Gastroesophageal sphincter (tissue), 4 donors: ENCODE measurements around the gene NMRAL1. TPM values are rescaled to one million over a fixed set of nuclear protein-coding genes. Genes with fewer than 3 reads are reported as not detected.

ENCODE experiments used
- ATAC-seq: fragments of 150-250 bp; one replicate; pipeline ENCODE4 v1.9.1; 2016; ENCODE audit warnings: mild to moderate bottlenecking, moderate library complexity
- H3K27ac ChIP-seq, 4 donors: fragments of 200-600 bp; sonication (generic) in 3 of 4; 1 replicate in 3 of 4; 2 replicates in 1 of 4; pipeline ENCODE4 v1.5.1; 2016 to 2019
- H3K27me3 ChIP-seq: fragments of 200-600 bp; sonication (generic); one replicate; pipeline ENCODE4 v1.5.1; 2019
- H3K36me3 ChIP-seq, 2 donors: fragments of 200-600 bp; sonication (generic); one replicate each; pipeline ENCODE4 v1.5.1; 2019; ENCODE audit warnings: control low read depth in 1 of 2
- H3K4me1 ChIP-seq, 3 donors: fragments of 200-600 bp; sonication (generic); 1 replicate in 2 of 3; 2 replicates in 1 of 3; pipeline ENCODE4 v1.5.1; 2016 to 2019; ENCODE audit warnings: control low read depth in 2 of 3
- H3K4me3 ChIP-seq, 2 donors: fragments of 200-600 bp; sonication (generic); one replicate each; pipeline ENCODE4 v1.5.1; 2019; ENCODE audit warnings: mild to moderate bottlenecking in 1 of 2, moderate library complexity in 1 of 2
- H3K9me3 ChIP-seq, 3 donors: fragments of 200-600 bp; sonication (generic); one replicate each; pipeline ENCODE4 v1.5.1; 2017 to 2019; ENCODE audit warnings: control low read depth in 2 of 3
- EP300 ChIP-seq: sonication (generic); formaldehyde crosslinking; IDR thresholded peaks from one replicate; pipeline ENCODE4 v1.6.1; 2017; ENCODE audit warnings: antibody characterized with exemption, mild to moderate bottlenecking
- POLR2A ChIP-seq, 2 donors: fragments of 450-650 bp; IDR thresholded peaks; one replicate each; pipeline ENCODE4 v1.6.1; 2017; ENCODE audit warnings: antibody characterized with exemption in 2 of 2, mild to moderate bottlenecking in 2 of 2, moderate library complexity in 1 of 2
- POLR2AphosphoS5 ChIP-seq: sonication (generic); formaldehyde crosslinking; IDR thresholded peaks from one replicate; pipeline ENCODE4 v1.6.1; 2017; ENCODE audit warnings: antibody characterized with exemption
- WGBS, 2 donors: methylation state at CpG; one replicate each; pipeline ENCODE4 v1.1.5; 2018; ENCODE audit warnings: low coverage in 1 of 2; 5-methylcytosine and 5-hydroxymethylcytosine counted together
- total RNA-seq, 4 donors: library from RNA; depleted of rRNA; stranded (reverse); fragments of >200 nt; gene quantifications; one replicate each; pipeline ENCODE4 v1.1.0, GENCODE V29; 2016
- TF ChIP-seq, protein P1 (sequence below), 4 experiments: fragments of 200-600 bp in 2 of 4; fragments of 450-650 bp in 2 of 4; sonication (generic) in 1 of 4; IDR thresholded peaks; one replicate each; pipeline ENCODE4 v1.5.1; 2017 to 2019; ENCODE audit warnings: antibody characterized with exemption in 4 of 4, mild to moderate bottlenecking in 2 of 4, moderate library complexity in 2 of 4

NMRAL1 gene
- total RNA-seq, 4 donors from 2014 or later: 32.9 to 49.7 (median 39.3) TPM

DNA sequence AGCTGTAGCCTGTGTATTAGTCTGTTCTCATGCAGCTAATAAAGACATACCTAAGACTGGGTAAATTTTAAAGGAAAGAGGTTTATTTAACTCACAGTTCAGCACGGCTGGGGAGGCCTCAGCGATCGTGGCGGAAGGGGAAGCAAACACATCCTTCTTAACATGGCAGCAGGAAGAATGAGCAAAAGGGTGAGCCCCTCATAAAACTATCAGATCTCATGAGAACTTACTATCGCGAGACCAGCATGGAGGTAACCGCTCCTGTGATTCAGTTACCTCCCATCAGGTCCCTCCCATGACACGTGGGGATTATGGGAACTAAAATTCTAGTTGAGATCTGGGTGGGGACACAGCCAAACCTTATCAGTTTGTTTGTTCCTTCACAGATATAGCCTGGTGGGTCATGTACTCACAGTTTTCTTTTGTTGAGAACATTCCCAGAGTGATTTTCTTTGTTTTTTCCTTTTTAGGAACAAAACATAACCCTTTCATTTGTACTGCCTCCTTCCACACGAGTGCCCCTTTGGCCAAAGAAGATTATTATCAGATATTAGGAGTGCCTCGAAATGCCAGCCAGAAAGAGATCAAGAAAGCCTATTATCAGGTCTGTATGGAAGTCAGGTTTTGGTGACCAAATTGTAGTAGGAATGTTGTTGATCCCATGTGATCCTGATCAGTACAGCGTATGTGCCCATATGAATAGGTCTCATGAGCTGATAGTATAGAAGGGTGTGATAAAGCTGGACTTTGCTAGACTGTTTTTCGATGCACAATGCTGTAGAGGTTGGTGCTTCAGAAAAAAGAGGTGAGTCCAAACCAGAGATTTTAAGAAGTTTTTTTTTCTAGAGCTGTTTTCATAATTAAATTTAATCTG is 40.3 kb downstream of the NMRAL1 start:
- no peak for ATAC-seq
- Histone ChIP-seq H3K27me3 (no peaks in the 10 kb centered on the region), H3K4me1 (no peaks in the 10 kb centered on the region), H3K4me3 (no peak overlapping the region), H3K36me3 (peaks cover 0 to 82% of the 10 kb centered on the region in 2 donors), H3K27ac (no peak overlapping the region), H3K9me3 (no peaks in the 10 kb centered on the region)
- TF ChIP-seq POLR2AphosphoS5 (no peak), POLR2A (IDR thresholded peaks at IDR 0.05) (no peak), EP300 (no peak)
- TF ChIP-seq, protein P1, sequence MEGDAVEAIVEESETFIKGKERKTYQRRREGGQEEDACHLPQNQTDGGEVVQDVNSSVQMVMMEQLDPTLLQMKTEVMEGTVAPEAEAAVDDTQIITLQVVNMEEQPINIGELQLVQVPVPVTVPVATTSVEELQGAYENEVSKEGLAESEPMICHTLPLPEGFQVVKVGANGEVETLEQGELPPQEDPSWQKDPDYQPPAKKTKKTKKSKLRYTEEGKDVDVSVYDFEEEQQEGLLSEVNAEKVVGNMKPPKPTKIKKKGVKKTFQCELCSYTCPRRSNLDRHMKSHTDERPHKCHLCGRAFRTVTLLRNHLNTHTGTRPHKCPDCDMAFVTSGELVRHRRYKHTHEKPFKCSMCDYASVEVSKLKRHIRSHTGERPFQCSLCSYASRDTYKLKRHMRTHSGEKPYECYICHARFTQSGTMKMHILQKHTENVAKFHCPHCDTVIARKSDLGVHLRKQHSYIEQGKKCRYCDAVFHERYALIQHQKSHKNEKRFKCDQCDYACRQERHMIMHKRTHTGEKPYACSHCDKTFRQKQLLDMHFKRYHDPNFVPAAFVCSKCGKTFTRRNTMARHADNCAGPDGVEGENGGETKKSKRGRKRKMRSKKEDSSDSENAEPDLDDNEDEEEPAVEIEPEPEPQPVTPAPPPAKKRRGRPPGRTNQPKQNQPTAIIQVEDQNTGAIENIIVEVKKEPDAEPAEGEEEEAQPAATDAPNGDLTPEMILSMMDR (IDR thresholded peaks at IDR 0.05): no peak
- WGBS, 2 donors: 76 to 86% methylated on average over 3 to 9 of the region's 12 CpGs

DNA sequence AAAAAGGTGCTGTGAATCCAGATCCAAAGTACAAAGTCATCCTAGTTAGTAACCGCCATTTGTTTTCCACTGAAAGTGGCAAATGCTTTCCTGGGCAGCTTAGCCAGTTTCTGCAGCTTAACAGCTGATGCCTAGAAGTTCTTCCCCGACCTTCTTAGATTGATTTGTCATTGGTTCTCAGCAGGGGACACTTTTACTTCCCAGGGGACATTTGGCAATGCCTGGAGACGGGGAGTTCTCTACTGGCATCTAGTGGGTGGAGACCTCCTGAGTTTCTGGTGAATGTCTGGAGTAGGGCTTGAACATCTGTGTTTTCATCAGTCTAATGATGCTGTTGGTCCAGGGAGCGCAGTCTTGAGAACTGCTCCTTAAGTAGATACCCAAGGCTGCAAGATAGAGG is 41.2 kb downstream of the NMRAL1 start:
- Histone ChIP-seq H3K9me3 (no peaks in the 10 kb centered on the region), H3K4me1 (peaks cover 0 to 5% (median 0%) of the 10 kb centered on the region in 3 donors), H3K36me3 (peaks cover 0 to 73% of the 10 kb centered on the region in 2 donors), H3K27me3 (no peaks in the 10 kb centered on the region), H3K27ac (no peak overlapping the region), H3K4me3 (no peak overlapping the region)
- 82 to 83% methylated on average over 4 of the region's 4 CpGs for WGBS, 2 donors
- no peak for TF ChIP-seq POLR2A (IDR thresholded peaks at IDR 0.05)
- no peak for TF ChIP-seq POLR2AphosphoS5
- TF ChIP-seq, protein P1 (IDR thresholded peaks at IDR 0.05): no peak
- no peak for ATAC-seq

DNA sequence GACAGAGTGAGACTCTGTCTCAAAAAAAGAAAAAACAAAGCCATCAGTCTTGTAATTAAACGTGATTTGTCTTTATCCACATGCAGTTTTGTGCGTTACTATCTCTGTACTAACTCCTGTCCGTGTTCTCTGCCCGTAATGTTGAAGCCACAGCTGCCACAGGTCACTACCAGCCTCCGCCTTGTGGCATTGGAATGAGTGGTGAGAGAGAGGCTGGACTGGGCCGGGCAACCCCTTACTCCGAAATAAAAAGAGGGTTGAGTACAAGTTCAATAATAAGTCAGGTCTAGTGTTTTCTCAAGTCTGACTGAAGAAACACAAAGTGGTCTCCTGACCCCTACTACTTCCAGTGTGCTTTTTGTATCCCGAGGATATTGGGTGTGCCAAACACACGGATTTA is 43.4 kb downstream of the NMRAL1 start:
- Histone ChIP-seq H3K4me3 (no peak overlapping the region), H3K36me3 (peaks cover 0 to 55% of the 10 kb centered on the region in 2 donors), H3K9me3 (no peaks in the 10 kb centered on the region), H3K27ac (no peak overlapping the region), H3K4me1 (peaks cover 0 to 23% (median 6%) of the 10 kb centered on the region in 3 donors), H3K27me3 (no peaks in the 10 kb centered on the region)
- ATAC-seq: no peak
- WGBS, 2 donors: 76 to 78% methylated on average over 7 to 9 of the region's 9 CpGs
- TF ChIP-seq, protein P1 (IDR thresholded peaks at IDR 0.05): no peak
- TF ChIP-seq POLR2A (IDR thresholded peaks at IDR 0.05) (no peak), POLR2AphosphoS5 (no peak), EP300 (no peak)

DNA sequence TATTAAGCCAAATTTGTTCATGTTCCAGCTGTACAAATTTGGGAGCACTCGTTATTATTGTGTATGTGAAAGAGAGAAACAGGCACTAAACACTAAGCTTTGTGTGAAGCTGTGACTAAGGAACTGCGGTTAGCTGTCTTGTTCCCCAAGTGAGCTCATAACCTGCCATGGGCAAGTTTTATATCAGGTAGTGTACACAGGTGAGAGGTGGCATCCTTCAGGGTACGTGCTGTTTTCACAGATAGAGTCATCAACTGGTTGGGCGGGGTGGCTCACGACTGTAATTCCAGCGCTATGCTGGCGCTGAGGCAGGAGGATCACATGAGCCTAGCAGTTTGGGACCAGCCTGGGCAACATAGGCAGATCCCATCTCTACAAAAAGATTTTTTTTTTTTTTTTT is 45.9 kb downstream of the NMRAL1 start:
- WGBS, 2 donors: 91 to 96% methylated on average over 6 to 7 of the region's 7 CpGs
- no peak overlapping the region for H3K27ac ChIP-seq

More for the DNA sequence above, 45.9 kb downstream of the NMRAL1 start:
- TF ChIP-seq POLR2A (IDR thresholded peaks at IDR 0.05) (no peak), POLR2AphosphoS5 (no peak), EP300 (no peak)
- TF ChIP-seq, protein P1 (IDR thresholded peaks at IDR 0.05): no peak
- Histone ChIP-seq H3K4me1 (peaks cover 0 to 30% (median 6%) of the 10 kb centered on the region in 3 donors), H3K27me3 (no peaks in the 10 kb centered on the region), H3K4me3 (no peak overlapping the region), H3K9me3 (no peaks in the 10 kb centered on the region), H3K36me3 (peaks cover 0 to 33% of the 10 kb centered on the region in 2 donors)
- ATAC-seq: no peak
